NB4 (cell line): ENCODE measurements around the gene SEMA3A.

Experiments
- POLR2A ChIP-seq: IDR thresholded peaks from 2 replicates; pipeline ENCODE4 v1.6.1; 2011; ENCODE audit warnings: mild to moderate bottlenecking; ENCODE audit not compliant: insufficient read length; ENCODE audit errors: extremely low read depth
- TF ChIP-seq, protein P1 (sequence below): IDR thresholded peaks from one replicate; pipeline ENCODE4 v1.5.1; 2012; ENCODE audit warnings: low read depth, low read length

DNA sequence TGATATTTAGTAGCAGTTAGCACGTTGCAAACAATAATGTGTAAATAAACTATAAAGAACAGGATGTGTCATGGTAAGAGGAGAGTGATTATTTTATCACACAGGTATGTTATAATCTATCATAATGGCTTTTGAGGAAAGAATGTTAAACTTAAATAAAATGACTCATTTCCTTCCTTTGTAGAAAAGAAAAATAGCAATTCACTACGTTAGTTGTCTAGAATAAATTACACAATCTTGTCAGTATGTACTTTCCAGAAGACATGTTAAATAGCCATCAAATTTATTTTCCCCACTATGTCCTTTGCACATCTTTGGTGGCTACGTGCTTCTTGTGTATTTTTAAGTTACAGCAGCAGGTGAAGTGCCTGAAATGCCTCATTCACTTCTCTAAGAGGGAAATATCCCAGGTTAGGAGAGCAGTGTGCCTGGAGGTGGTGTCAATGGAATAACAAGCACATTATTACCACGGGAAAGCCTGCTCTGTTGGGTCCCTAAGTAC is 133.8 kb downstream of the SEMA3A start:
- TF ChIP-seq, protein P1, sequence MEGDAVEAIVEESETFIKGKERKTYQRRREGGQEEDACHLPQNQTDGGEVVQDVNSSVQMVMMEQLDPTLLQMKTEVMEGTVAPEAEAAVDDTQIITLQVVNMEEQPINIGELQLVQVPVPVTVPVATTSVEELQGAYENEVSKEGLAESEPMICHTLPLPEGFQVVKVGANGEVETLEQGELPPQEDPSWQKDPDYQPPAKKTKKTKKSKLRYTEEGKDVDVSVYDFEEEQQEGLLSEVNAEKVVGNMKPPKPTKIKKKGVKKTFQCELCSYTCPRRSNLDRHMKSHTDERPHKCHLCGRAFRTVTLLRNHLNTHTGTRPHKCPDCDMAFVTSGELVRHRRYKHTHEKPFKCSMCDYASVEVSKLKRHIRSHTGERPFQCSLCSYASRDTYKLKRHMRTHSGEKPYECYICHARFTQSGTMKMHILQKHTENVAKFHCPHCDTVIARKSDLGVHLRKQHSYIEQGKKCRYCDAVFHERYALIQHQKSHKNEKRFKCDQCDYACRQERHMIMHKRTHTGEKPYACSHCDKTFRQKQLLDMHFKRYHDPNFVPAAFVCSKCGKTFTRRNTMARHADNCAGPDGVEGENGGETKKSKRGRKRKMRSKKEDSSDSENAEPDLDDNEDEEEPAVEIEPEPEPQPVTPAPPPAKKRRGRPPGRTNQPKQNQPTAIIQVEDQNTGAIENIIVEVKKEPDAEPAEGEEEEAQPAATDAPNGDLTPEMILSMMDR: no peak
- TF ChIP-seq POLR2A: no peak
